ENCODE measurements around the gene AFAP1. TPM values are rescaled to one million over a fixed set of nuclear protein-coding genes. Genes with fewer than 3 reads are reported as not detected.
A peak's percentile ranks its signal among the peaks of the same experiment; 100 is the strongest.

AFAP1 gene
- 10 to 100 TPM; 13.6 to 13.8 TPM for total RNA-seq

GRCh38 chr4:7939377-7940108 lies at the start of gene AFAP1:
Gene AFAP1, minus strand, starts transcription at chr4:7939861. Its CDS starts 67,783 bp downstream, at chr4:7872078.
- Mint-ChIP-seq H3K27ac (no peak within 1 kb of the TSS), H3K9me3 (no peaks in the 10 kb centered on the region), H3K4me1 (peaks cover 26% of the 10 kb centered on the region), H3K4me3 (peak within 1 kb of the TSS; percentile 52), H3K27me3 (peaks cover 15% of the 10 kb centered on the region), H3K36me3 (peaks cover 2% of the 10 kb centered on the region)
- DNase-seq = peak; percentile 91

GRCh38 chr4:7988437-7988836 lies 48.8 kb upstream of the AFAP1 start:
- Mint-ChIP-seq H3K4me1 (peaks cover 6% of the 10 kb centered on the region), H3K4me3 (no peak overlapping the region), H3K27me3 (peaks cover 5% of the 10 kb centered on the region), H3K36me3 (no peaks in the 10 kb centered on the region), H3K9me3 (no peaks in the 10 kb centered on the region), H3K27ac (no peak overlapping the region)
- DNase-seq = no peak

- Mint-ChIP-seq H3K27me3 (peaks cover 5% of the 10 kb centered on the region), H3K4me3 (no peak overlapping the region), H3K9me3 (no peaks in the 10 kb centered on the region), H3K36me3 (no peaks in the 10 kb centered on the region), H3K4me1 (peaks cover 6% of the 10 kb centered on the region), H3K27ac (no peak overlapping the region)
- peak; percentile 62 for DNase-seq
Observed at GRCh38 chr4:7987148-7987989, 47.7 kb upstream of the AFAP1 start.

- H3K9me3 Mint-ChIP-seq = no peaks in the 10 kb centered on the region
- DNase-seq = no peak
- no peaks in the 10 kb centered on the region for H3K36me3 Mint-ChIP-seq
- peaks cover 6% of the 10 kb centered on the region for H3K4me1 Mint-ChIP-seq
- peaks cover 5% of the 10 kb centered on the region for H3K27me3 Mint-ChIP-seq
- no peak overlapping the region for H3K4me3 Mint-ChIP-seq
- H3K27ac Mint-ChIP-seq = no peak overlapping the region
Observed at GRCh38 chr4:7985891-7986441, 46.3 kb upstream of the AFAP1 start.

GRCh38 chr4:7985072-7985471 lies 45.4 kb upstream of the AFAP1 start:
- no peak overlapping the region for H3K4me3 Mint-ChIP-seq

GRCh38 chr4:7984286-7984925 lies 44.7 kb upstream of the AFAP1 start:
- Mint-ChIP-seq H3K27ac (no peak overlapping the region), H3K4me1 (peaks cover 6% of the 10 kb centered on the region), H3K27me3 (peaks cover 5% of the 10 kb centered on the region), H3K36me3 (no peaks in the 10 kb centered on the region), H3K4me3 (no peak overlapping the region), H3K9me3 (no peaks in the 10 kb centered on the region)
- no peak for DNase-seq

More at GRCh38 chr4:7985072-7985471, 45.4 kb upstream of the AFAP1 start:
- Mint-ChIP-seq H3K36me3 (no peaks in the 10 kb centered on the region), H3K27ac (no peak overlapping the region), H3K27me3 (peaks cover 5% of the 10 kb centered on the region), H3K4me1 (peaks cover 6% of the 10 kb centered on the region), H3K9me3 (no peaks in the 10 kb centered on the region)
- no peak for DNase-seq

- peaks cover 6% of the 10 kb centered on the region for H3K4me1 Mint-ChIP-seq
- H3K27me3 Mint-ChIP-seq = peaks cover 5% of the 10 kb centered on the region
- H3K9me3 Mint-ChIP-seq = no peaks in the 10 kb centered on the region
- no peak overlapping the region for H3K4me3 Mint-ChIP-seq
- H3K36me3 Mint-ChIP-seq = no peaks in the 10 kb centered on the region
- DNase-seq = no peak
- no peak overlapping the region for H3K27ac Mint-ChIP-seq
Observed at GRCh38 chr4:7983296-7983695, 43.6 kb upstream of the AFAP1 start.

GRCh38 chr4:7981738-7982394 lies 42.2 kb upstream of the AFAP1 start:
- Mint-ChIP-seq H3K4me3 (no peak overlapping the region), H3K27ac (no peak overlapping the region), H3K9me3 (no peaks in the 10 kb centered on the region), H3K4me1 (peaks cover 8% of the 10 kb centered on the region), H3K36me3 (no peaks in the 10 kb centered on the region), H3K27me3 (peaks cover 5% of the 10 kb centered on the region)
- DNase-seq = no peak

- Mint-ChIP-seq H3K36me3 (no peaks in the 10 kb centered on the region), H3K9me3 (no peaks in the 10 kb centered on the region), H3K27me3 (no peaks in the 10 kb centered on the region), H3K4me1 (peaks cover 2% of the 10 kb centered on the region), H3K27ac (no peak overlapping the region), H3K4me3 (no peak overlapping the region)
- no peak for DNase-seq
Observed at GRCh38 chr4:7980036-7980435, 40.4 kb upstream of the AFAP1 start.

GRCh38 chr4:7979652-7979968 lies 39.9 kb upstream of the AFAP1 start:
- Mint-ChIP-seq H3K4me1 (peaks cover 2% of the 10 kb centered on the region), H3K9me3 (no peaks in the 10 kb centered on the region), H3K27me3 (no peaks in the 10 kb centered on the region), H3K36me3 (no peaks in the 10 kb centered on the region), H3K4me3 (no peak overlapping the region), H3K27ac (no peak overlapping the region)
- no peak for DNase-seq

GRCh38 chr4:7978907-7979651 lies 39.4 kb upstream of the AFAP1 start:
- H3K9me3 Mint-ChIP-seq = no peaks in the 10 kb centered on the region
- DNase-seq = no peak
- no peak overlapping the region for H3K4me3 Mint-ChIP-seq
- no peaks in the 10 kb centered on the region for H3K36me3 Mint-ChIP-seq
- H3K27me3 Mint-ChIP-seq = no peaks in the 10 kb centered on the region
- H3K27ac Mint-ChIP-seq = no peak overlapping the region
- peaks cover 2% of the 10 kb centered on the region for H3K4me1 Mint-ChIP-seq

- Mint-ChIP-seq H3K9me3 (no peaks in the 10 kb centered on the region), H3K27ac (no peak overlapping the region), H3K36me3 (no peaks in the 10 kb centered on the region), H3K27me3 (no peaks in the 10 kb centered on the region), H3K4me1 (peaks cover 2% of the 10 kb centered on the region), H3K4me3 (no peak overlapping the region)
- no peak for DNase-seq
Observed at GRCh38 chr4:7978489-7978888, 38.8 kb upstream of the AFAP1 start.

- Mint-ChIP-seq H3K27me3 (no peaks in the 10 kb centered on the region), H3K4me1 (peaks cover 5% of the 10 kb centered on the region), H3K9me3 (no peaks in the 10 kb centered on the region), H3K36me3 (peaks cover 2% of the 10 kb centered on the region), H3K4me3 (no peak overlapping the region), H3K27ac (no peak overlapping the region)
- no peak for DNase-seq
Observed at GRCh38 chr4:7976634-7977033, 37.0 kb upstream of the AFAP1 start.

- Mint-ChIP-seq H3K36me3 (peaks cover 2% of the 10 kb centered on the region), H3K4me1 (peaks cover 9% of the 10 kb centered on the region), H3K27me3 (no peaks in the 10 kb centered on the region)
Observed at GRCh38 chr4:7976025-7976424, 36.4 kb upstream of the AFAP1 start.

More at GRCh38 chr4:7976025-7976424, 36.4 kb upstream of the AFAP1 start:
- no peaks in the 10 kb centered on the region for H3K9me3 Mint-ChIP-seq
- no peak overlapping the region for H3K4me3 Mint-ChIP-seq
- no peak overlapping the region for H3K27ac Mint-ChIP-seq
- no peak for DNase-seq

All from activated naive CD8-positive, alpha-beta T cell treated with anti-CD3 and anti-CD28 coated beads for 36 hours (primary cell).